ENCODE measurements around the gene CCNYL1. TPM values are rescaled to one million over a fixed set of nuclear protein-coding genes. Genes with fewer than 3 reads are reported as not detected.
"Not testable (repeated sequence)": the region's sequence is repeated elsewhere in the genome, so short reads cannot be mapped to it uniquely, and the experiment has no call there.

Gene CCNYL1
- total RNA-seq, 2 donors from 2014 or later = 4.4 to 5.6 TPM

- no peaks in the 10 kb centered on the region for H3K9me3 Mint-ChIP-seq
- no peak for DNase-seq (ENCODE audit: low spot score in 2 of 2)
- ATAC-seq = no peak
- no peaks in the 10 kb centered on the region for H3K36me3 Mint-ChIP-seq
- no peak overlapping the region for H3K27ac Mint-ChIP-seq
These were observed 9.2 kb downstream of the CCNYL1 start for GRCh38 chr2:207720517-207721187.

GRCh38 chr2:207722773-207723424 lies 11.5 kb downstream of the CCNYL1 start:
- Mint-ChIP-seq H3K27ac (peak overlapping the region; percentile 75 to 92), H3K9me3 (no peaks in the 10 kb centered on the region), H3K36me3 (no peaks in the 10 kb centered on the region)
- no peak for DNase-seq (ENCODE audit: low spot score in 2 of 2)
- ATAC-seq = peak in 1 of 2 donors; percentile 64

- H3K36me3 Mint-ChIP-seq; DNase-seq (ENCODE audit: low spot score in 2 of 2); H3K9me3 Mint-ChIP-seq; ATAC-seq: not testable (repeated sequence)
- peak overlapping the region; percentile 75 to 92 for H3K27ac Mint-ChIP-seq
These were observed 12.0 kb downstream of the CCNYL1 start for GRCh38 chr2:207723425-207723787.

DNA sequence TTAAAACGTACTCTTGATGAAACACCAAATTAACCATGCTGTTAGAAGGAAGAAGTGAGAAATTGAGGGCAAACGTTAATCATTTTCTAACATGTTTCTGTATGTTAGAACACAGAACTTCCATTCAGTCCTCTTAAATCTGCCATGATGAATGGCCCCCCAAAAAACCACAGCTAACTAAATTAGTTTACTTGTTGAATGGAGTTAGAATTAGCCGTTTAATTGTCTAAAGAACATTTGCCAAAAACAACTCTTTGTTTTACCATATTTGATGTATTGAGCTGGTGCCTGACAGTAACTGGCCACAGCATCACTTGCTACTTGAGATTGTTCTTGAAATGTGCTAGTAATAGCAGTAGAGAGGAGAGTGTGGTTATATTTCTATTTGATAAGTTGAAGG lies 12.7 kb downstream of the CCNYL1 start:
- ATAC-seq (no peak), DNase-seq (ENCODE audit: low spot score in 2 of 2) (no peak)
- Mint-ChIP-seq H3K36me3 (no peaks in the 10 kb centered on the region), H3K27ac (no peak overlapping the region), H3K9me3 (no peaks in the 10 kb centered on the region)

DNA sequence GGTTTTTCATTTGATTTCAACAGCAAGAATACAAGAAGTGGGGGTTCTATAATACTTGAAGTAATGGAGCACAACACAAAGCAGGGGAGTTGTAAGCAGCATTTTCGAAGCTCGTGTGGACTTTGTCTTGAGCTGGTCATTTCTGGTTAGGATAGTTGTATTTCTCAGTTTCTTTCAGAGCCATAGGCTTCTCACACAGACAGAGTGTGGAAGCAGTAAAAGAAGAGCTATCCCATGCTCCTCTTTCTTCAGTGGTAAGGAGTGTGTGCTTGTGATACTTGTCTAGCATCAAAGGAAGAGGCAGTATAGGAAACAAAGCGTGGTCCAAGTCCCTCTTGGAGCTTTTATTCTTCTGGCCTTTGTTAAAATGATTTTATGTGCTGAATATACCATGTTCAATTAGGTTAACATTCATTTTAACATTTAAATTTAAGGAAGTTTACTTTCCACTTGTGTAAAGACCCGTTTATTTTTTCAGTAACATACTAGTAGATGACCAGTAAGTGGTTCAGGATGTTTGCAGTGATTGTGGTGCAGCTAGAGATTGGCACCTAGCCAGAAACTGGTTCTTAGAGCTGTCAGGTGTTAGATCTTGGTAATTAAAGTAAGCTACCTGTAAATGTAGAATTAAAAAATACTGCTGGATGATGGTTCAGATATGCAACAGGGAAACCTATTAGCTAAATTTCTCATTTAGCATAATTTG lies 14.6 kb downstream of the CCNYL1 start:
- H3K27ac Mint-ChIP-seq = no peak overlapping the region
- DNase-seq (ENCODE audit: low spot score in 2 of 2) (no peak), ATAC-seq (no peak)
- H3K9me3 Mint-ChIP-seq = no peaks in the 10 kb centered on the region
- no peaks in the 10 kb centered on the region for H3K36me3 Mint-ChIP-seq

- ATAC-seq = no peak
- Mint-ChIP-seq H3K36me3 (no peaks in the 10 kb centered on the region), H3K9me3 (no peaks in the 10 kb centered on the region), H3K27ac (peak overlapping the region in 1 of 2 donors; percentile 7)
- DNase-seq (ENCODE audit: low spot score in 2 of 2) = no peak
These were observed 15.8 kb downstream of the CCNYL1 start for GRCh38 chr2:207727261-207727660.

- ATAC-seq (no peak), DNase-seq (ENCODE audit: low spot score in 2 of 2) (no peak)
- no peaks in the 10 kb centered on the region for H3K36me3 Mint-ChIP-seq
- peak overlapping the region in 1 of 2 donors; percentile 70 for H3K27ac Mint-ChIP-seq
- no peaks in the 10 kb centered on the region for H3K9me3 Mint-ChIP-seq
These were observed 18.1 kb downstream of the CCNYL1 start for GRCh38 chr2:207729465-207729998.

GRCh38 chr2:207731138-207731537 lies 19.7 kb downstream of the CCNYL1 start:
- DNase-seq (ENCODE audit: low spot score in 2 of 2) = no peak
- ATAC-seq = no peak
- H3K36me3 Mint-ChIP-seq = no peaks in the 10 kb centered on the region

GRCh38 chr2:207733597-207734240 lies 22.3 kb downstream of the CCNYL1 start:
- no peaks in the 10 kb centered on the region for H3K36me3 Mint-ChIP-seq
- no peak overlapping the region for H3K27ac Mint-ChIP-seq
- ATAC-seq (no peak), DNase-seq (ENCODE audit: low spot score in 2 of 2) (no peak)
- no peaks in the 10 kb centered on the region for H3K9me3 Mint-ChIP-seq

More at GRCh38 chr2:207731138-207731537, 19.7 kb downstream of the CCNYL1 start:
- Mint-ChIP-seq H3K9me3 (no peaks in the 10 kb centered on the region), H3K27ac (no peak overlapping the region)

GRCh38 chr2:207734264-207734635 lies 22.8 kb downstream of the CCNYL1 start:
- Mint-ChIP-seq H3K27ac (no peak overlapping the region), H3K9me3 (no peaks in the 10 kb centered on the region), H3K36me3 (no peaks in the 10 kb centered on the region)
- ATAC-seq (no peak), DNase-seq (ENCODE audit: low spot score in 2 of 2) (no peak)

- no peak overlapping the region for H3K27ac Mint-ChIP-seq
- H3K9me3 Mint-ChIP-seq = no peaks in the 10 kb centered on the region
- no peaks in the 10 kb centered on the region for H3K36me3 Mint-ChIP-seq
- no peak for ATAC-seq
- no peak for DNase-seq (ENCODE audit: low spot score in 2 of 2)
These were observed 23.4 kb downstream of the CCNYL1 start for GRCh38 chr2:207734636-207735512.

GRCh38 chr2:207735513-207735859 lies 24.0 kb downstream of the CCNYL1 start:
- ATAC-seq; H3K9me3 Mint-ChIP-seq; H3K27ac Mint-ChIP-seq; DNase-seq (ENCODE audit: low spot score in 2 of 2); H3K36me3 Mint-ChIP-seq: not testable (repeated sequence)

- Mint-ChIP-seq H3K36me3 (no peaks in the 10 kb centered on the region), H3K9me3 (no peaks in the 10 kb centered on the region), H3K27ac (no peak overlapping the region)
- ATAC-seq (no peak), DNase-seq (ENCODE audit: low spot score in 2 of 2) (no peak)
These were observed 32.1 kb downstream of the CCNYL1 start for GRCh38 chr2:207743514-207743913.

DNA sequence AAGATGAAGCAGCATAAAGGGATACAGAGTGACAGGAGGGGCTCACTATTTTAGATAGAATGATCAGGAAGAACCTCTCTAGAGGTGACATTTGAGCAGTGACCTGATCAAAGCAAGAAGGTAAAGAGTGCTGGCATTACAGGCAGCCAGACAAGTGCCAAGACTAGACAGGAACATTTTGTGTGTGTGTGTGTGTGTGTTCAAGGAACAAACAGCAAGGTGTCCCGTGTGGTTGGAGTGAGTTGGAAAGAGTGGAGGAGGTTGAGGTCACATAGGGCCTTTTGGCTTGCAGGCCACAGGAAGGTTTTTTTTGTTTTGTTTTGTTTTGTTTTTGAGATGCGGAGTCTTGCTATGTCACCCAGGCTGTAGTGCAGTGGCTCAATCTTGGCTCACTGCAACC lies 32.6 kb downstream of the CCNYL1 start:
- DNase-seq (ENCODE audit: low spot score in 2 of 2) (no peak), ATAC-seq (no peak)
- no peaks in the 10 kb centered on the region for H3K9me3 Mint-ChIP-seq
- H3K27ac Mint-ChIP-seq = no peak overlapping the region
- H3K36me3 Mint-ChIP-seq = no peaks in the 10 kb centered on the region

- Mint-ChIP-seq H3K27ac (no peak overlapping the region), H3K9me3 (no peaks in the 10 kb centered on the region), H3K36me3 (no peaks in the 10 kb centered on the region)
- no peak for DNase-seq (ENCODE audit: low spot score in 2 of 2)
- ATAC-seq = no peak
These were observed 33.0 kb downstream of the CCNYL1 start for GRCh38 chr2:207744451-207744850.

DNA sequence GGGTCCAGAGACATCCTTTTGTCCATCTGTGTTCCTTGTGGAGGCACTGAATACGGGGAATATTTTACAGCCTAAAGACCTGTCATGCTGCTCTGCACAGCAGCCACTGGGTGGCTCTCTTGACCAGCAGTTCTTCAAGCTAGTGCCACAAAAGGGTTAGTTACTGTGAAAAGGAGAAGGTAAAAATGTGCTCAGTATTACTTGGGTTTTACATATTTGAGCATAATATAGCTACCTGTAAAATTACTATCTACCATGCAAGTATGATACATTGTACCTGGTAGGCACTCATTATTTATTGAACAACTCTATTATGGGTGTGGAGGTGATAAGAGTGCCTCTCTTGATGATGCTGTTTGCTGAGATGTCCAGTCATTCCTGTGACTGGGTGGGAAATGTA lies 34.7 kb downstream of the CCNYL1 start:
- ATAC-seq (peak; percentile 71 to 75), DNase-seq (ENCODE audit: low spot score in 2 of 2) (peak in 1 of 2 donors; percentile 27)
- no peaks in the 10 kb centered on the region for H3K36me3 Mint-ChIP-seq
- H3K27ac Mint-ChIP-seq = peak overlapping the region in 1 of 2 donors; percentile 13
- H3K9me3 Mint-ChIP-seq = no peaks in the 10 kb centered on the region

All from activated naive CD4-positive, alpha-beta T cell treated with anti-CD3 and anti-CD28 coated beads, Interleukin-2, amount 50 U/mL, for 72 hours (primary cell).